Measurements from ENCODE around the gene FAM90A26.
"Not testable (repeated sequence)": the region's sequence is repeated elsewhere in the genome, so short reads cannot be mapped to it uniquely, and the experiment has no call there.

DNA sequence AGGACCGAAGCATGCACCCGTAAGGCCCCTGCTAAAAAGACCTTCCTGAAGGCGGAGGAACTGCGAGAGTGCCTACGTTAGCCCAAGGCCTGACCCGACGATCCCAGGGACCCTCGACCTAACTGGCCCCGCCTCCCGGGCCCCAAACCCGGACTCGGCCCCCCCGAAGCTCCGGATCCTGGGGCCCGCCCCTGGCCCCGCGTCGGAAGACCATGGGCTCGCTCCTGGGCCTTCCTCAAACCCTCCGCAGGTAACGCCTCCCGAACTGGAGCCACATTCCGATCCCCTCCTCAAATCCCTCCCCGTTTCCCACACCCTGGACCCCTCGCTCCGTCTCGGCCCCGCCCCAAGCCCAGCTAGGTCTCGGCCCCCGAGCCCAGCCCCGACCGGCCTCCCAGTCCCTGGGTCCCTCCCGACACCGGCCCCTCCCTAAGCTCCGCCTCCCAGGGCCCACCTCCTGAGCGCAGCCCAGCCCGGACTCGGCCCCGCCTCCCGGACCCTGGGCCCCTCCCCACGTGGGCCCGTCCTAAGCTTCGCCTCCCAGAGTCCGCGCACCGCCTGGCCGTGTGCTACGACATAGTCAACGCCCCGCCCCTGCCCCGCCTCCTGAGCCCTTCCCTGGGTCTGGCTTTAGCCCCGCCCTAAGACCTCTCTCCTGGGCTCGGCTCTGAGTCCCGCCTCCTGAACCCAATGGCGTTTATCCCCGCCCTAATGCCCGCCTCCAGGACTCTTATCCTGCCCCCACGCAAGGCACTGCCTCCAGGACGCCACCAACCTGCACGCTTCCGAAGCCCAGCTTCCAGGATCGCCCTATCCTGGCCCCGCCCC is 17.8 kb upstream of the FAM90A26 start:
- TF ChIP-seq, protein P1, sequence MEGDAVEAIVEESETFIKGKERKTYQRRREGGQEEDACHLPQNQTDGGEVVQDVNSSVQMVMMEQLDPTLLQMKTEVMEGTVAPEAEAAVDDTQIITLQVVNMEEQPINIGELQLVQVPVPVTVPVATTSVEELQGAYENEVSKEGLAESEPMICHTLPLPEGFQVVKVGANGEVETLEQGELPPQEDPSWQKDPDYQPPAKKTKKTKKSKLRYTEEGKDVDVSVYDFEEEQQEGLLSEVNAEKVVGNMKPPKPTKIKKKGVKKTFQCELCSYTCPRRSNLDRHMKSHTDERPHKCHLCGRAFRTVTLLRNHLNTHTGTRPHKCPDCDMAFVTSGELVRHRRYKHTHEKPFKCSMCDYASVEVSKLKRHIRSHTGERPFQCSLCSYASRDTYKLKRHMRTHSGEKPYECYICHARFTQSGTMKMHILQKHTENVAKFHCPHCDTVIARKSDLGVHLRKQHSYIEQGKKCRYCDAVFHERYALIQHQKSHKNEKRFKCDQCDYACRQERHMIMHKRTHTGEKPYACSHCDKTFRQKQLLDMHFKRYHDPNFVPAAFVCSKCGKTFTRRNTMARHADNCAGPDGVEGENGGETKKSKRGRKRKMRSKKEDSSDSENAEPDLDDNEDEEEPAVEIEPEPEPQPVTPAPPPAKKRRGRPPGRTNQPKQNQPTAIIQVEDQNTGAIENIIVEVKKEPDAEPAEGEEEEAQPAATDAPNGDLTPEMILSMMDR (IDR thresholded peaks at IDR 0.05; ENCODE audit: poor library complexity), result not testable (repeated sequence)
- not testable (repeated sequence) for TF ChIP-seq EZH2 (IDR thresholded peaks at IDR 0.05; ENCODE audit: borderline replicate concordance)

Data from hepatocyte (in vitro differentiated cells).